PFSK-1 (cell line): ENCODE results near the gene FGD2.

ENCODE experiments used
- FOXP2 ChIP-seq: optimal IDR thresholded peaks from 2 replicates; pipeline ENCODE3; 2011; ENCODE audit warnings: borderline replicate concordance, control low read depth, inconsistent platforms; ENCODE audit not compliant: insufficient read depth; ENCODE audit errors: extremely low read length, extremely low read depth
- POLR2AphosphoS5 ChIP-seq: IDR thresholded peaks from 2 replicates; pipeline ENCODE4 v1.6.1; 2012; ENCODE audit warnings: low read depth, mild to moderate bottlenecking, control low read depth, low read length, moderate library complexity
- REST ChIP-seq, 2 experiments: IDR thresholded peaks; 2 replicates each; pipeline versions ENCODE4 v1.6.1 to v1.8.0; 2011 to 2012; ENCODE audit warnings: low read depth in 2 of 2, low read length in 2 of 2, control low read depth in 1 of 2, inconsistent platforms in 1 of 2, mild to moderate bottlenecking in 1 of 2, moderate library complexity in 1 of 2; ENCODE audit not compliant: insufficient read depth in 1 of 2
- SIN3A ChIP-seq: IDR thresholded peaks from 2 replicates; pipeline ENCODE4 v1.6.1; 2012; ENCODE audit warnings: mild to moderate bottlenecking, low read length, moderate library complexity, borderline replicate concordance; ENCODE audit not compliant: insufficient read depth
- TAF1 ChIP-seq: IDR thresholded peaks from 2 replicates; pipeline ENCODE4 v1.6.1; 2012; ENCODE audit warnings: low read length, control low read depth, borderline replicate concordance; ENCODE audit not compliant: insufficient read depth

- TF ChIP-seq SIN3A (no peak), POLR2AphosphoS5 (no peak), REST (IDR thresholded peaks at IDR 0.05; ENCODE audit: insufficient read depth in 1 of 2, low read depth in 2 of 2, low read length in 2 of 2) (no peak), FOXP2 (no peak), TAF1 (no peak)
These were observed 542 bp downstream of the FGD2 start for GRCh38 chr6:37005827-37006567.
